Activated B cell treated with CpG ODN at 0.5 μM for 24 hours (primary cell): ENCODE results near the gene MXI1. TPM values are rescaled to one million over a fixed set of nuclear protein-coding genes. Genes with fewer than 3 reads are reported as not detected.

Experiments
- ATAC-seq: fragments of 200-7000 bp; cut with Tn5 transposase; one replicate; pipeline ENCODE4 v1.10.0; 2021; ENCODE audit warnings: low read depth, mild to moderate bottlenecking, moderate library complexity
- CTCF ChIA-PET: fragments of 350-600 bp; sonication (Branson Sonifier 250); formaldehyde crosslinking; loops from one replicate; lab custom pipeline; 2021; ENCODE audit warnings: antibody characterized with exemption; lab: Charles Lee
- POLR2A ChIA-PET: fragments of 350-600 bp; sonication (Branson Sonifier 250); formaldehyde crosslinking; loops from one replicate; lab custom pipeline; 2021; ENCODE audit warnings: antibody characterized with exemption; lab: Charles Lee
- DNase-seq: peaks from one replicate; pipeline ENCODE4 v3.0.0; 2022
- H3K27ac Mint-ChIP-seq: one replicate; pipeline ENCODE4 v1.8.0; 2020; ENCODE audit warnings: mixed read lengths
- H3K27me3 Mint-ChIP-seq: one replicate; pipeline ENCODE4 v1.8.0; 2021; ENCODE audit warnings: mixed read lengths
- H3K36me3 Mint-ChIP-seq: one replicate; pipeline ENCODE4 v1.8.0; 2021; ENCODE audit warnings: low read depth, mixed read lengths
- H3K4me1 Mint-ChIP-seq: one replicate; pipeline ENCODE4 v1.8.0; 2021; ENCODE audit warnings: mixed read lengths
- H3K4me3 Mint-ChIP-seq: one replicate; pipeline ENCODE4 v1.8.0; 2020; ENCODE audit warnings: mild to moderate bottlenecking, mixed read lengths
- H3K9me3 Mint-ChIP-seq: one replicate; pipeline ENCODE4 v1.8.0; 2020; ENCODE audit warnings: mixed read lengths
- intact Hi-C: fragments of 100-400 bp; cut with micrococcal nuclease; formaldehyde crosslinking; loops from one replicate; pipeline ENCODE4 v1.15.1; 2024
- total RNA-seq: library from RNA; stranded (reverse); gene quantifications from 2 replicates; pipeline ENCODE4 v1.2.3, GENCODE V29; 2022
- TF ChIP-seq, protein P1 (sequence below): fragments of 200-600 bp; IDR thresholded peaks from one replicate; pipeline ENCODE4 v1.8.0; 2022; ENCODE audit warnings: antibody characterized with exemption, mild to moderate bottlenecking

MXI1 gene
- total RNA-seq, 1 donor from 2014 or later = 8.5 TPM

DNA sequence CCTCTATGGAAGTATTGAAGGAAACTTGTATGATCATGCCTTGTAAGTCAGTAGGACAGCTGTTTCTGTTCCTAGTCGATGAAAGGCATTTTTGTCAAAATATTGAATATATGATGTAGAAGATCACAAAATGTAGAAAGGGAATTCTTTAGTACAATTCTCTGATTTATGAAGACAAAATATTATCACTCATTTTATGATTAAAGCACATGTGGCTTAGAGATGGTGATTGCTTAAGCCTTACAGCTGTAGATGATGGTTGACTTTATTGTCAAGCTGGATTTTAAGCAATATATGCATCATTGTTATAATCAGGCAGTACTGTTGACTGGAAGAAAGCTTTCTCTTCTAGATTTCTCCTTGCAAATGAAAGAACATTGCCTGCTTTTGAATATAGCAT is 26.4 kb downstream of the MXI1 start:
- intact Hi-C loops = loop anchor here (2.0 kb wide), 1 partner anchor 17 kb away; no protein-coding TSS in a partner anchor
- Mint-ChIP-seq H3K27me3 (no peaks in the 10 kb centered on the region), H3K4me1 (peaks cover under 1% of the 10 kb centered on the region), H3K4me3 (no peak overlapping the region), H3K27ac (no peak overlapping the region), H3K36me3 (peaks cover 26% of the 10 kb centered on the region), H3K9me3 (peaks cover under 1% of the 10 kb centered on the region)
- TF ChIP-seq, protein P1, sequence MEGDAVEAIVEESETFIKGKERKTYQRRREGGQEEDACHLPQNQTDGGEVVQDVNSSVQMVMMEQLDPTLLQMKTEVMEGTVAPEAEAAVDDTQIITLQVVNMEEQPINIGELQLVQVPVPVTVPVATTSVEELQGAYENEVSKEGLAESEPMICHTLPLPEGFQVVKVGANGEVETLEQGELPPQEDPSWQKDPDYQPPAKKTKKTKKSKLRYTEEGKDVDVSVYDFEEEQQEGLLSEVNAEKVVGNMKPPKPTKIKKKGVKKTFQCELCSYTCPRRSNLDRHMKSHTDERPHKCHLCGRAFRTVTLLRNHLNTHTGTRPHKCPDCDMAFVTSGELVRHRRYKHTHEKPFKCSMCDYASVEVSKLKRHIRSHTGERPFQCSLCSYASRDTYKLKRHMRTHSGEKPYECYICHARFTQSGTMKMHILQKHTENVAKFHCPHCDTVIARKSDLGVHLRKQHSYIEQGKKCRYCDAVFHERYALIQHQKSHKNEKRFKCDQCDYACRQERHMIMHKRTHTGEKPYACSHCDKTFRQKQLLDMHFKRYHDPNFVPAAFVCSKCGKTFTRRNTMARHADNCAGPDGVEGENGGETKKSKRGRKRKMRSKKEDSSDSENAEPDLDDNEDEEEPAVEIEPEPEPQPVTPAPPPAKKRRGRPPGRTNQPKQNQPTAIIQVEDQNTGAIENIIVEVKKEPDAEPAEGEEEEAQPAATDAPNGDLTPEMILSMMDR = no peak
- POLR2A ChIA-PET = no interaction called here
- CTCF ChIA-PET = no interaction called here
- ATAC-seq (no peak), DNase-seq (no peak)

DNA sequence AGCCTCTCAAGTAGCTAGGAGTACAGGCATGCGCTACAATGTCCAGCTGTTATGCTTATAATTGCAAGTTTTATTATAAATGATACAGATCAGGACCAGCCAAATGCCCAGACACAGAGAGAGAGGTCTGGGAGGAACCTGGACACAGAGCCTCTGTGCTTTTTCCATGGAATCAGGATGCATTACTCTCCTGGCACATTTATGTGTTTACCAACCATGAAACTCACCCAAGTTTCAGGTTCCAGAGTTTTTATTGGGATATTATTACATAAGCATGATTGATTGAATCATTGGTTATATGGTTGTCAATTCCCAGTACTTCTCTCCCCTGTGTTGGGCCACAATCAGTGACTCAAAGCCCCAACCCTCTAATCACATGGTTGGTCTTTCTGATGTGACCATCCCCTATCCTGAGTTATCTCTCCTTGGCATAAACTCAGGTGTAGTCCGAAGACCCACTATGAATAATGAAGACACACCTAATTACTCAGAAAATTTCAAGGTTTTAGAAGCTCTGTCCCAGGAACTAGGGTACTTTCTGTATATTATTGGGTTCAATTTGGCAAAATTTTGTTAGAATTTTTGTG is 30.6 kb downstream of the MXI1 start:
- CTCF ChIA-PET = no interaction called here
- H3K4me1 Mint-ChIP-seq = peaks cover 14% of the 10 kb centered on the region
- no peak for ATAC-seq
- peaks cover 16% of the 10 kb centered on the region for H3K36me3 Mint-ChIP-seq
- DNase-seq = no peak
- TF ChIP-seq, protein P1 = no peak
- peaks cover 2% of the 10 kb centered on the region for H3K9me3 Mint-ChIP-seq
- H3K4me3 Mint-ChIP-seq = no peak overlapping the region
- H3K27ac Mint-ChIP-seq = no peak overlapping the region
- H3K27me3 Mint-ChIP-seq = no peaks in the 10 kb centered on the region
- POLR2A ChIA-PET = no interaction called here
- intact Hi-C loops = no loop called here

DNA sequence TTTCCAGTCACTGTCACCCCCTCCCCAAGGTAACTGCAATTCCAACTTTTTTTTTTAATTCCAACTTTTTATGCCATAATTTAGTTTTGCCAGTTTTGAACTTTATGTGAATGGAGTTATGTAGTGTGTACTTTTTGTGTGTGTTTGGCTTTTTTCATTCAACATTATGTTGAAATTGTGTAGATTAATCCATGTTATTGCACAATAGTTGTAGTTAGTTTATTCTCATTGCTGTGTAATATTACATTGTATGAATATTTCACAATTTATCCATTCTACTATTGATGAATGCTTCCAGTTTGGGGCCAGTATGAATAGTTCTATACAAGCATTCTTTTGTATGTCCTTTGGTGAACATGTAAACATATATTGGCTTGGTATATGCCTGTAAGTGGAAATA is 32.5 kb downstream of the MXI1 start:
- ChIA-PET CTCF (interaction anchor here (0.6 to 0.7 kb wide), 2 partner anchors 21 to 113 kb away, joined by 3 to 4 read pairs; no protein-coding TSS in a partner anchor), POLR2A (no interaction called here)
- intact Hi-C loops = no loop called here
- H3K9me3 Mint-ChIP-seq = peaks cover 2% of the 10 kb centered on the region
- H3K27ac Mint-ChIP-seq = no peak overlapping the region
- DNase-seq = no peak
- peaks cover 16% of the 10 kb centered on the region for H3K36me3 Mint-ChIP-seq
- H3K27me3 Mint-ChIP-seq = no peaks in the 10 kb centered on the region
- no peak for ATAC-seq
- TF ChIP-seq, protein P1 = no peak
- H3K4me1 Mint-ChIP-seq = peaks cover 14% of the 10 kb centered on the region
- no peak overlapping the region for H3K4me3 Mint-ChIP-seq

DNA sequence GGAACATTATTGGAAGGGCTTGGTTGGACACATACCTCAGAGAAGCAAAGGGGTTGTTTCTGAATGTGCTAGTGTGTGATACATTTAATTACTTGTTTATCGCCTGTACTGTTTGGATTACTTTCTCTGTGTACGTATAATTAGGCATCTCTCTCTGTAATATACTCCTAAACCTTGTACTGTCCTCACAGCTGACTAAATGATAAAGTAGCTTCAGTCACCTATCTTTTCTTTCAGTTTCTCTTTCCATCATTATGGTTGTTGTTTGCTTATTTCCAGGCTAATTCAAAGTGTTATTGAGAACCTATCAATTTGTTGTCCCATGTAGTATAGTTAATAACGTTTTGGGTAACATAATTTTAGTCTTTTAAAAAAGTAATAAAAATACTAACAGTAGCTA is 34.0 kb downstream of the MXI1 start:
- Mint-ChIP-seq H3K4me1 (peaks cover 14% of the 10 kb centered on the region), H3K36me3 (peaks cover 28% of the 10 kb centered on the region), H3K4me3 (no peak overlapping the region), H3K9me3 (peaks cover 2% of the 10 kb centered on the region), H3K27ac (no peak overlapping the region), H3K27me3 (no peaks in the 10 kb centered on the region)
- ATAC-seq (no peak), DNase-seq (no peak)
- intact Hi-C loops = no loop called here
- POLR2A ChIA-PET = no interaction called here
- TF ChIP-seq, protein P1 = no peak
- CTCF ChIA-PET = interaction anchor here (1.1 to 1.4 kb wide), 2 partner anchors 38 to 104 kb away, joined by 4 read pairs; no protein-coding TSS in a partner anchor

DNA sequence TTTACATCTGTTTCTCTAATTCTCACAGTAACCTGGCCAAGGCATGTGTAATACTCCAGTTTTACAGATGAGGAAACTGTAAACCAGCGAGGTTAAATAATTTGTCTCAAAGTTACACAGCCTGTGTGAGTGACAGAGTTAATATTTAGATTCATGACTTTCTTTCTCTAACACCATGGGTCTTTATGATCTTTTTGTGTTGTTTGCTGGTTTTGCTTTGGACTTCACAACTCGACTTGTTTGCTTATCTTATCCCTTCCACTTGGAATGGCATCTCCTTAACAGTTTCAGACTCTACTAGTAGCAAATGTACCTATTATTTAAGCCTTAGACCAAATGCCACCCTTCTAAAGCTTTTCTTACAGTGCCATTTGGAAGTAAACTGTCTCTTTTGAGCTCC is 34.4 kb downstream of the MXI1 start:
- H3K36me3 Mint-ChIP-seq = peaks cover 32% of the 10 kb centered on the region
- H3K27me3 Mint-ChIP-seq = no peaks in the 10 kb centered on the region
- TF ChIP-seq, protein P1 = no peak
- H3K9me3 Mint-ChIP-seq = peaks cover 2% of the 10 kb centered on the region
- ChIA-PET CTCF (interaction anchor here (1.1 to 1.4 kb wide), 2 partner anchors 37 to 104 kb away, joined by 4 read pairs; no protein-coding TSS in a partner anchor), POLR2A (no interaction called here)
- ATAC-seq (no peak), DNase-seq (no peak)
- peaks cover 14% of the 10 kb centered on the region for H3K4me1 Mint-ChIP-seq
- no peak overlapping the region for H3K4me3 Mint-ChIP-seq
- H3K27ac Mint-ChIP-seq = no peak overlapping the region
- intact Hi-C loops = no loop called here
